HepG2 (cell line): ENCODE measurements around the gene KRTAP12-2. TPM values are rescaled to one million over a fixed set of nuclear protein-coding genes. Genes with fewer than 3 reads are reported as not detected.

ENCODE experiments used
- BATF2 ChIP-seq: sonication (generic); formaldehyde crosslinking; IDR thresholded peaks from 2 replicates; pipeline ENCODE4 v1.8.0; 2022; ENCODE audit warnings: mild to moderate bottlenecking, missing genetic modification reagents, moderate library complexity
- BORCS8-MEF2B ChIP-seq: sonication (generic); formaldehyde crosslinking; IDR thresholded peaks from 2 replicates; pipeline ENCODE4 v1.8.0; 2022; ENCODE audit warnings: mild to moderate bottlenecking, missing genetic modification reagents
- CENPBD1 ChIP-seq: sonication (generic); formaldehyde crosslinking; IDR thresholded peaks from 2 replicates; pipeline ENCODE4 v1.8.0; 2022; ENCODE audit warnings: missing genetic modification reagents, low read depth, mild to moderate bottlenecking, borderline replicate concordance
- CENPT ChIP-seq: sonication (generic); formaldehyde crosslinking; IDR thresholded peaks from 2 replicates; pipeline ENCODE4 v1.8.0; 2022; ENCODE audit warnings: low read depth, mild to moderate bottlenecking, moderate library complexity, missing genetic modification reagents
- HMGA1 ChIP-seq: sonication (generic); formaldehyde crosslinking; conservative IDR thresholded peaks from 2 replicates; pipeline ENCODE4 v1.4.0; 2020; ENCODE audit warnings: missing genetic modification reagents
- HNF1B ChIP-seq: sonication (generic); formaldehyde crosslinking; IDR thresholded peaks from 2 replicates; pipeline ENCODE4 v1.5.1; 2020; ENCODE audit warnings: mild to moderate bottlenecking, moderate library complexity, missing genetic modification reagents
- KLF6 ChIP-seq: IDR thresholded peaks from 2 replicates; pipeline ENCODE4 v1.8.0; 2016; ENCODE audit warnings: missing biosample characterization, missing genetic modification reagents
- MBNL3 ChIP-seq: fragments of 250-450 bp; sonication (Bioruptor Pico); conservative IDR thresholded peaks from 2 replicates; pipeline ENCODE4 v1.8.0; 2022; ENCODE audit warnings: mild to moderate bottlenecking, inconsistent platforms
- MED13 ChIP-seq: sonication (generic); formaldehyde crosslinking; IDR thresholded peaks from 2 replicates; pipeline ENCODE4 v1.5.0; 2020; ENCODE audit warnings: missing genetic modification reagents
- NFYB ChIP-seq: sonication (generic); formaldehyde crosslinking; IDR thresholded peaks from 2 replicates; pipeline ENCODE4 v1.4.0; 2020; ENCODE audit warnings: missing genetic modification reagents
- NRL ChIP-seq: sonication (generic); formaldehyde crosslinking; IDR thresholded peaks from 2 replicates; pipeline ENCODE4 v1.5.0; 2020; ENCODE audit warnings: missing genetic modification reagents, mild to moderate bottlenecking, moderate library complexity, borderline replicate concordance
- POLR2AphosphoS2 ChIP-seq: IDR thresholded peaks from 2 replicates; pipeline ENCODE4 v1.6.1; 2011; ENCODE audit warnings: low read depth, low read length, improper control_type of control experiment
- RAD21 ChIP-seq: fragments of 450-650 bp; formaldehyde crosslinking; IDR thresholded peaks from 2 replicates; pipeline ENCODE4 v1.5.0; 2020; ENCODE audit warnings: mild to moderate bottlenecking
- RARG ChIP-seq: sonication (generic); formaldehyde crosslinking; IDR thresholded peaks from 2 replicates; pipeline ENCODE4 v1.4.0; 2020; ENCODE audit warnings: low read depth, mild to moderate bottlenecking, missing genetic modification reagents
- SRF ChIP-seq: IDR thresholded peaks from 2 replicates; pipeline ENCODE4 v1.6.1; 2011; ENCODE audit warnings: mild to moderate bottlenecking, low read depth, low read length, moderate library complexity
- TMF1 ChIP-seq: sonication (generic); formaldehyde crosslinking; IDR thresholded peaks from 2 replicates; pipeline ENCODE4 v1.8.1; 2022; ENCODE audit warnings: low read depth, missing genetic modification reagents
- ZBTB1 ChIP-seq: sonication (generic); formaldehyde crosslinking; IDR thresholded peaks from 2 replicates; pipeline ENCODE4 v1.4.0; 2020; ENCODE audit warnings: missing genetic modification reagents, borderline replicate concordance
- ZBTB34 ChIP-seq: sonication (generic); formaldehyde crosslinking; IDR thresholded peaks from 2 replicates; pipeline ENCODE4 v1.8.0; 2022; ENCODE audit warnings: mild to moderate bottlenecking, missing genetic modification reagents
- ZBTB46 ChIP-seq: sonication (generic); formaldehyde crosslinking; IDR thresholded peaks from 2 replicates; pipeline ENCODE4 v1.4.0; 2020; ENCODE audit warnings: mild to moderate bottlenecking, missing genetic modification reagents, borderline replicate concordance
- ZBTB8A ChIP-seq: sonication (generic); formaldehyde crosslinking; IDR thresholded peaks from 2 replicates; pipeline ENCODE4 v1.4.0; 2020; ENCODE audit warnings: mild to moderate bottlenecking, low read depth, missing genetic modification reagents, borderline replicate concordance
- ZNF251 ChIP-seq: sonication (generic); formaldehyde crosslinking; IDR thresholded peaks from 2 replicates; pipeline ENCODE4 v1.9.0; 2021; ENCODE audit warnings: mild to moderate bottlenecking, missing genetic modification reagents
- ZNF598 ChIP-seq: sonication (generic); formaldehyde crosslinking; IDR thresholded peaks from 2 replicates; pipeline ENCODE4 v1.5.1; 2020; ENCODE audit warnings: mild to moderate bottlenecking, missing genetic modification reagents, borderline replicate concordance
- ZNF607 ChIP-seq: sonication (generic); formaldehyde crosslinking; IDR thresholded peaks from 2 replicates; pipeline ENCODE4 v1.5.1; 2020; ENCODE audit warnings: missing genetic modification reagents, mild to moderate bottlenecking, borderline replicate concordance
- ZNF816 ChIP-seq: sonication (generic); formaldehyde crosslinking; IDR thresholded peaks from 2 replicates; pipeline ENCODE4 v1.8.0; 2022; ENCODE audit warnings: missing genetic modification reagents, mild to moderate bottlenecking, borderline replicate concordance
- ZSCAN25 ChIP-seq: sonication (generic); formaldehyde crosslinking; IDR thresholded peaks from 2 replicates; pipeline ENCODE4 v1.8.0; 2022; ENCODE audit warnings: mild to moderate bottlenecking, missing genetic modification reagents
- polyA plus RNA-seq, 8 experiments: library from polyadenylated mRNA; depleted of rRNA in 3 of 8; stranded (reverse) in 7 of 8; unstranded in 1 of 8; fragments of >200 nt; fragmentation: Illumina TruSeq in 4 of 8; extraction: Trizol in 4 of 8; gene quantifications; 2 replicates each; pipeline versions ENCODE4 v1.2.1 to v1.2.3, GENCODE V29; 2011 to 2016; ENCODE audit warnings: low read depth in 4 of 8, missing spikeins in 1 of 8, mixed read lengths in 1 of 8; ENCODE audit not compliant: insufficient read depth in 1 of 8
- total RNA-seq, 5 experiments: library from RNA; depleted of rRNA; stranded (reverse); fragments of >200 nt; fragmentation: Illumina TruSeq; extraction: Trizol; gene quantifications; 2 replicates each; pipeline ENCODE4 v1.2.3, GENCODE V29; 2016; ENCODE audit warnings: low read depth in 1 of 5

The KRTAP12-2 gene
- total and polyA plus RNA-seq, 2 of the 13 experiments (the other 11 are each of a cell fraction or from before 2014, with no cell fraction given), result not detected

GRCh38 chr21:44700101-44701022 lies 33.6 kb upstream of the KRTAP12-2 start (continued):
- TF ChIP-seq CENPT (CRISPR knock-in tag), result no peak
- no peak for TF ChIP-seq HMGA1 (CRISPR knock-in tag)
- TF ChIP-seq NRL (CRISPR knock-in tag), result no peak
- TF ChIP-seq ZSCAN25 (CRISPR knock-in tag), result no peak
- TF ChIP-seq ZBTB1 (CRISPR knock-in tag), result no peak
- no peak for TF ChIP-seq MED13
- no peak for TF ChIP-seq RAD21 (CRISPR knock-in tag)
- no peak for TF ChIP-seq POLR2AphosphoS2
- no peak for TF ChIP-seq BATF2 (CRISPR knock-in tag)
- no peak for TF ChIP-seq ZBTB8A (CRISPR knock-in tag)
- TF ChIP-seq KLF6 (CRISPR knock-in tag), result no peak
- no peak for TF ChIP-seq NFYB (CRISPR knock-in tag)
- peak; percentile 80 for TF ChIP-seq HNF1B (CRISPR knock-in tag)
- TF ChIP-seq BORCS8-MEF2B, result no peak
- TF ChIP-seq ZNF598 (CRISPR knock-in tag), result no peak
- no peak for TF ChIP-seq ZBTB46 (CRISPR knock-in tag)
- TF ChIP-seq CENPBD1, result no peak
- TF ChIP-seq ZBTB34 (CRISPR knock-in tag), result no peak
- no peak for TF ChIP-seq RARG (CRISPR knock-in tag)
- peak; percentile 26; the same call in 1 of the 2 replicates for TF ChIP-seq ZNF607 (CRISPR knock-in tag)
- no peak for TF ChIP-seq ZNF251 (CRISPR knock-in tag)
- TF ChIP-seq TMF1 (CRISPR knock-in tag), result no peak
- no peak for TF ChIP-seq MBNL3
- no peak for TF ChIP-seq SRF
- TF ChIP-seq ZNF816, result no peak
